Gastrocnemius medialis (tissue), 4 donors: ENCODE results near the gene PCDHB6. TPM values are rescaled to one million over a fixed set of nuclear protein-coding genes. Genes with fewer than 3 reads are reported as not detected.
"Not testable (repeated sequence)": the region's sequence is repeated elsewhere in the genome, so short reads cannot be mapped to it uniquely, and the experiment has no call there.

Experiments
- ATAC-seq, 2 donors: fragments of 150-250 bp; one replicate each; pipeline ENCODE4 v1.9.1; 2016
- DNase-seq, 2 donors: peaks; one replicate each; pipeline ENCODE4 v3.0.0-alpha.2; 2019
- H3K27ac ChIP-seq, 4 donors: fragments of 200-600 bp; sonication (generic); 1 replicate in 1 of 4; 2 replicates in 3 of 4; pipeline ENCODE4 v1.5.1; 2016 to 2018; ENCODE audit warnings: mild to moderate bottlenecking in 2 of 4, moderate library complexity in 1 of 4
- H3K27me3 ChIP-seq, 3 donors: fragments of 200-600 bp; sonication (generic) in 2 of 3; 1 replicate in 1 of 3; 2 replicates in 2 of 3; pipeline versions ENCODE4 v1.5.1 to v1.6.0; 2016 to 2019; ENCODE audit warnings: mild to moderate bottlenecking in 1 of 3, moderate library complexity in 1 of 3
- H3K36me3 ChIP-seq, 2 donors: fragments of 200-600 bp; sonication (generic) in 1 of 2; one replicate each; pipeline ENCODE4 v1.5.1; 2017 to 2018
- H3K4me1 ChIP-seq, 2 donors: fragments of 200-600 bp; sonication (generic) in 1 of 2; one replicate each; pipeline ENCODE4 v1.5.1; 2016 to 2017; ENCODE audit warnings: mild to moderate bottlenecking in 2 of 2
- H3K4me3 ChIP-seq, 4 donors: fragments of 200-600 bp; sonication (generic) in 3 of 4; 1 replicate in 1 of 4; 2 replicates in 3 of 4; pipeline ENCODE4 v1.5.1; 2016 to 2019; ENCODE audit warnings: mild to moderate bottlenecking in 2 of 4
- H3K9me3 ChIP-seq, 3 donors: fragments of 200-600 bp; sonication (generic) in 2 of 3; 1 replicate in 1 of 3; 2 replicates in 2 of 3; pipeline ENCODE4 v1.5.1; 2016 to 2019
- CTCF ChIP-seq, 5 experiments: fragments of 450-650 bp in 3 of 5; fragments of 200-600 bp in 2 of 5; sonication (generic) in 2 of 5; IDR thresholded peaks in 4 of 5; conservative IDR thresholded peaks in 1 of 5; 1 replicate in 4 of 5; 2 replicates in 1 of 5; pipeline ENCODE4 v1.5.1; 2016 to 2019; ENCODE audit warnings: antibody characterized with exemption in 5 of 5, mild to moderate bottlenecking in 3 of 5, moderate library complexity in 3 of 5
- POLR2A ChIP-seq, 2 donors: fragments of 450-650 bp; IDR thresholded peaks; one replicate each; pipeline ENCODE4 v1.6.1; 2017; ENCODE audit warnings: antibody characterized with exemption in 2 of 2, mild to moderate bottlenecking in 2 of 2, moderate library complexity in 2 of 2
- in situ Hi-C, 4 donors: fragments of 200-750 bp; cut with MboI; loops; one replicate each; pipeline versions ENCODE4 v1.15.0 to v1.8.0; 2017; ENCODE audit warnings: low sequenced_read_pairs in 4 of 4
- intact Hi-C: fragments of 100-400 bp; cut with DNase I; formaldehyde crosslinking; loops from one replicate; pipeline ENCODE4 v1.15.1; 2023; ENCODE audit warnings: low total_unique reads
- total RNA-seq, 4 donors: library from RNA; depleted of rRNA; stranded (reverse); fragments of >200 nt; gene quantifications; one replicate each; pipeline versions ENCODE4 v1.1.0 to v1.2.3, GENCODE V29; 2016

PCDHB6 gene
- total RNA-seq, 4 donors from 2014 or later: 0.09 to 0.46 (median 0.19) TPM; not detected in 1

GRCh38 chr5:141105350-141105749 lies 44.5 kb upstream of the PCDHB6 start:
- Histone ChIP-seq H3K4me3 (no peak overlapping the region), H3K27ac (no peak overlapping the region), H3K27me3 (peaks cover 0 to 3% (median 0%) of the 10 kb centered on the region in 3 donors), H3K4me1 (no peaks in the 10 kb centered on the region), H3K36me3 (no peaks in the 10 kb centered on the region), H3K9me3 (peaks cover 0 to 4% (median 0%) of the 10 kb centered on the region in 3 donors)
- TF ChIP-seq POLR2A (IDR thresholded peaks at IDR 0.05) (no peak), CTCF (IDR thresholded peaks at IDR 0.05 in 4 of 5, conservative IDR thresholded peaks at IDR 0.05 in 1 of 5) (no peak)
- no peak for DNase-seq
- intact Hi-C loops: no loop called here
- in situ Hi-C loops: no loop called here
- no peak for ATAC-seq

GRCh38 chr5:141119250-141119649 lies 30.6 kb upstream of the PCDHB6 start:
- ATAC-seq (no peak), DNase-seq (no peak)
- H3K4me1 ChIP-seq: no peaks in the 10 kb centered on the region
- TF ChIP-seq CTCF (IDR thresholded peaks at IDR 0.05 in 4 of 5, conservative IDR thresholded peaks at IDR 0.05 in 1 of 5) (no peak), POLR2A (IDR thresholded peaks at IDR 0.05) (no peak)
- intact Hi-C loops (no loop called here), in situ Hi-C loops (no loop called here)
- H3K27me3 ChIP-seq: no peaks in the 10 kb centered on the region
- H3K4me3 ChIP-seq: no peak overlapping the region
- no peaks in the 10 kb centered on the region for H3K9me3 ChIP-seq
- no peak overlapping the region for H3K27ac ChIP-seq
- H3K36me3 ChIP-seq: no peaks in the 10 kb centered on the region

- ATAC-seq: peak; percentile 33 to 44
- intact Hi-C loops: no loop called here
- H3K27me3 ChIP-seq: no peaks in the 10 kb centered on the region
These were observed 28.3 kb upstream of the PCDHB6 start, which contains the start of gene PCDHB4 for GRCh38 chr5:141121563-141121962. PCDHB4 (plus strand) TSS chr5:141121818; CDS start chr5:141121999, 181 bp downstream.

GRCh38 chr5:141121985-141122384 lies 27.9 kb upstream of the PCDHB6 start:
- DNase-seq: no peak
- intact Hi-C loops: no loop called here

More at GRCh38 chr5:141121563-141121962, 28.3 kb upstream of the PCDHB6 start, which contains the start of gene PCDHB4:
- Histone ChIP-seq H3K4me1 (no peaks in the 10 kb centered on the region), H3K27ac (no peak within 1 kb of the TSS), H3K36me3 (no peaks in the 10 kb centered on the region), H3K9me3 (no peaks in the 10 kb centered on the region), H3K4me3 (peak within 1 kb of the TSS; percentile 13 to 50 (median 44))
- no peak for DNase-seq
- in situ Hi-C loops: no loop called here
- TF ChIP-seq CTCF (IDR thresholded peaks at IDR 0.05 in 4 of 5, conservative IDR thresholded peaks at IDR 0.05 in 1 of 5): peak in 3 of 5 experiments; percentile 33 to 53 (median 38)
- TF ChIP-seq POLR2A (IDR thresholded peaks at IDR 0.05): no peak

GRCh38 chr5:141123396-141124135 lies 26.3 kb upstream of the PCDHB6 start:
- intact Hi-C loops, H3K36me3 ChIP-seq, H3K4me1 ChIP-seq, H3K4me3 ChIP-seq, in situ Hi-C loops, DNase-seq, H3K9me3 ChIP-seq, ATAC-seq, H3K27ac ChIP-seq, H3K27me3 ChIP-seq: not testable (repeated sequence)

More at GRCh38 chr5:141121985-141122384, 27.9 kb upstream of the PCDHB6 start:
- no peaks in the 10 kb centered on the region for H3K4me1 ChIP-seq
- in situ Hi-C loops: no loop called here
- no peaks in the 10 kb centered on the region for H3K9me3 ChIP-seq
- no peak overlapping the region for H3K27ac ChIP-seq
- peak overlapping the region; percentile 13 to 50 (median 44) for H3K4me3 ChIP-seq
- TF ChIP-seq CTCF (IDR thresholded peaks at IDR 0.05 in 4 of 5, conservative IDR thresholded peaks at IDR 0.05 in 1 of 5) (no peak), POLR2A (IDR thresholded peaks at IDR 0.05) (no peak)
- no peaks in the 10 kb centered on the region for H3K36me3 ChIP-seq
- no peaks in the 10 kb centered on the region for H3K27me3 ChIP-seq
- ATAC-seq: peak in 1 of 2 donors; percentile 21
